Endothelial cell of umbilical vein (primary cell): ENCODE data around the gene NCKAP5.

Experiments used
- POLR2AphosphoS5 ChIP-seq: IDR thresholded peaks from 2 replicates; pipeline ENCODE4 v1.6.1; 2012; ENCODE audit warnings: low read depth, mild to moderate bottlenecking, control low read depth, low read length, moderate library complexity; ENCODE audit not compliant: insufficient read depth
- TF ChIP-seq, protein P1 (sequence below), 2 donors: IDR thresholded peaks; 1 replicate in 1 of 2; 2 replicates in 1 of 2; pipeline ENCODE4 v1.5.1; 2011; ENCODE audit warnings: low read length in 2 of 2, mild to moderate bottlenecking in 2 of 2, moderate library complexity in 2 of 2, control low read depth in 1 of 2, inconsistent platforms in 1 of 2, low read depth in 1 of 2; ENCODE audit not compliant: insufficient read depth in 1 of 2; ENCODE audit errors: extremely low read depth in 1 of 2

DNA sequence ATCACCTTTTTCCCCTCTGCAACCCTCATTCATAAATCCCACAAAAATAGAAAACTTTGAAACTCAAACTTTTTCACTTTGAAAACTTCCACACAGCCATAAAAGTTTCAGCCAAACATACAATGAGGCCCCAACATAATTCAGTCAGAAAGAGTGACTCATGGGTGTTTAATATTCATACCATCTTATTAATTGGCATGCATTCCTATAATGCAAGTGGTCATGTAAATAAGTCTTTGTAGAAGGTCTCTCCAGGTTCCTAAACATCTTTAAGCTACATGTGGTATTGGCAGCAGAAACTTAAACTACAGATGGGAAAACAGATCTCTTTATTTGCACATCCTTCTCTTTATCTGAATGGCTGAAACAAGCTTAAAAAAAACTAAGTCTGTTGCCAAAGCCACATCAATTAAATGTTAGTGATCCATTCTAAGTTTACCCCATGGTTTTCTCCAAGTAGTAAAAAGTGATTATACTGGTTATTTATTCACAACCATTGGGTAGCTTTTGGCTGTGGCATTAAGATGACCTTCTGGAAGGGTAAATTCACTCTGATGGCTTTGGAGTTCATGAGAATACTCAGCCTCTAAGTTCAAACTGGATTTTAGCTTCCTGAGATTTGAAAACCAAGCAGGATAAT, 828.1 kb downstream of the NCKAP5 start:
- TF ChIP-seq, protein P1, sequence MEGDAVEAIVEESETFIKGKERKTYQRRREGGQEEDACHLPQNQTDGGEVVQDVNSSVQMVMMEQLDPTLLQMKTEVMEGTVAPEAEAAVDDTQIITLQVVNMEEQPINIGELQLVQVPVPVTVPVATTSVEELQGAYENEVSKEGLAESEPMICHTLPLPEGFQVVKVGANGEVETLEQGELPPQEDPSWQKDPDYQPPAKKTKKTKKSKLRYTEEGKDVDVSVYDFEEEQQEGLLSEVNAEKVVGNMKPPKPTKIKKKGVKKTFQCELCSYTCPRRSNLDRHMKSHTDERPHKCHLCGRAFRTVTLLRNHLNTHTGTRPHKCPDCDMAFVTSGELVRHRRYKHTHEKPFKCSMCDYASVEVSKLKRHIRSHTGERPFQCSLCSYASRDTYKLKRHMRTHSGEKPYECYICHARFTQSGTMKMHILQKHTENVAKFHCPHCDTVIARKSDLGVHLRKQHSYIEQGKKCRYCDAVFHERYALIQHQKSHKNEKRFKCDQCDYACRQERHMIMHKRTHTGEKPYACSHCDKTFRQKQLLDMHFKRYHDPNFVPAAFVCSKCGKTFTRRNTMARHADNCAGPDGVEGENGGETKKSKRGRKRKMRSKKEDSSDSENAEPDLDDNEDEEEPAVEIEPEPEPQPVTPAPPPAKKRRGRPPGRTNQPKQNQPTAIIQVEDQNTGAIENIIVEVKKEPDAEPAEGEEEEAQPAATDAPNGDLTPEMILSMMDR (IDR thresholded peaks at IDR 0.05; ENCODE audit: extremely low read depth in 1 of 2, insufficient read depth in 1 of 2, low read depth in 1 of 2, low read length in 2 of 2) = no peak
- no peak for TF ChIP-seq POLR2AphosphoS5
